Measurements from ENCODE around the gene USP8.

DNA sequence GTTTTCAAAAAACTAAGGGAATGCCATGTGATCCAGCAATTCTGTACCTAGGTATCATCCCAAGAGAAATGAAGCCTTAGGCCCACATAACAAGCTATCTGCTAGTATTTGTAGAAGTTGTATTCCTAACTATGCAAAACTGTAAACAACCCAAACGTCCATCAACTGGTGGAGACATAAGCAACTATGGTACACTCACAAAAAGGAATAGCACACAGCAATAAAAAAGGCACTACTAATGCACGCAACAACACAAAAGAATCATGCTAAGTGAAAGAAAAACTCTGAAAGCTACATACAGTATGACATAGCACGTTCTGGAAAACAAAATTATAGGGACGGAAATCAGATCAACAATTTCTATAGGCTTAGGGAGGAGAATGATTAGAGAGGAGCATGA lies 107.0 kb downstream of the USP8 start:
- no peak for TF ChIP-seq ZNF274 (IDR thresholded peaks at IDR 0.05; ENCODE audit: insufficient read depth, insufficient read length)
- TF ChIP-seq TCF3 (IDR thresholded peaks at IDR 0.05; ENCODE audit: borderline replicate concordance, insufficient read depth, low read depth, low read length): no peak
- TF ChIP-seq CREM (IDR thresholded peaks at IDR 0.05; ENCODE audit: low read depth): no peak
- TF ChIP-seq SREBF2 (IDR thresholded peaks at IDR 0.05; ENCODE audit: low read length): no peak
- TF ChIP-seq, protein P1, sequence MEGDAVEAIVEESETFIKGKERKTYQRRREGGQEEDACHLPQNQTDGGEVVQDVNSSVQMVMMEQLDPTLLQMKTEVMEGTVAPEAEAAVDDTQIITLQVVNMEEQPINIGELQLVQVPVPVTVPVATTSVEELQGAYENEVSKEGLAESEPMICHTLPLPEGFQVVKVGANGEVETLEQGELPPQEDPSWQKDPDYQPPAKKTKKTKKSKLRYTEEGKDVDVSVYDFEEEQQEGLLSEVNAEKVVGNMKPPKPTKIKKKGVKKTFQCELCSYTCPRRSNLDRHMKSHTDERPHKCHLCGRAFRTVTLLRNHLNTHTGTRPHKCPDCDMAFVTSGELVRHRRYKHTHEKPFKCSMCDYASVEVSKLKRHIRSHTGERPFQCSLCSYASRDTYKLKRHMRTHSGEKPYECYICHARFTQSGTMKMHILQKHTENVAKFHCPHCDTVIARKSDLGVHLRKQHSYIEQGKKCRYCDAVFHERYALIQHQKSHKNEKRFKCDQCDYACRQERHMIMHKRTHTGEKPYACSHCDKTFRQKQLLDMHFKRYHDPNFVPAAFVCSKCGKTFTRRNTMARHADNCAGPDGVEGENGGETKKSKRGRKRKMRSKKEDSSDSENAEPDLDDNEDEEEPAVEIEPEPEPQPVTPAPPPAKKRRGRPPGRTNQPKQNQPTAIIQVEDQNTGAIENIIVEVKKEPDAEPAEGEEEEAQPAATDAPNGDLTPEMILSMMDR (IDR thresholded peaks at IDR 0.05 in 2 of 3, conservative IDR thresholded peaks at IDR 0.05 in 1 of 3; ENCODE audit: control insufficient read depth in 2 of 3, extremely low read depth in 1 of 3, insufficient read depth in 1 of 3, low read depth in 3 of 3, low read length in 3 of 3): no peak
- TF ChIP-seq NR2F1 (conservative IDR thresholded peaks at IDR 0.05): no peak
- no peak for TF ChIP-seq POLR2A (IDR thresholded peaks at IDR 0.05; ENCODE audit: low read depth, low read length)
- no peak for TF ChIP-seq REST (IDR thresholded peaks at IDR 0.05; ENCODE audit: low read depth, low read length)
- TF ChIP-seq CREB1 (IDR thresholded peaks at IDR 0.05; ENCODE audit: low read depth): no peak
- no peak for TF ChIP-seq JUND (IDR thresholded peaks at IDR 0.05; ENCODE audit: low read depth, low read length)
- TF ChIP-seq TAF1 (IDR thresholded peaks at IDR 0.05; ENCODE audit: borderline replicate concordance, low read depth, low read length): no peak

Data from GM12878 (cell line).